ENCODE results near the gene PPM1K.
A peak's percentile ranks its signal among the peaks of the same experiment; 100 is the strongest.
"Not testable (repeated sequence)": the region's sequence is repeated elsewhere in the genome, so short reads cannot be mapped to it uniquely, and the experiment has no call there.

The PPM1K gene

GRCh38 chr4:88284439-88285234 lies at the start of gene PPM1K:
Gene PPM1K, minus strand, starts transcription at chr4:88284561. Its CDS starts 5,978 bp downstream, at chr4:88278583.
- DNase-seq (ENCODE audit: low read depth in 2 of 2): peak; percentile 98

GRCh38 chr4:88333741-88334405 lies 49.5 kb upstream of the PPM1K start:
- no peak for DNase-seq (ENCODE audit: low read depth in 2 of 2)

GRCh38 chr4:88327665-88328064 lies 43.3 kb upstream of the PPM1K start:
- DNase-seq (ENCODE audit: low read depth in 2 of 2): no peak

- DNase-seq (ENCODE audit: low read depth in 2 of 2): no peak
Measured at GRCh38 chr4:88320780-88321373, 36.5 kb upstream of the PPM1K start.

- no peak for DNase-seq (ENCODE audit: low read depth in 2 of 2)
Measured at GRCh38 chr4:88320224-88320779, 35.9 kb upstream of the PPM1K start.

- no peak for DNase-seq (ENCODE audit: low read depth in 2 of 2)
Measured at GRCh38 chr4:88318751-88319350, 34.5 kb upstream of the PPM1K start.

GRCh38 chr4:88315460-88316017 lies 31.2 kb upstream of the PPM1K start:
- DNase-seq (ENCODE audit: low read depth in 2 of 2): no peak

GRCh38 chr4:88313088-88313624 lies 28.8 kb upstream of the PPM1K start:
- DNase-seq (ENCODE audit: low read depth in 2 of 2): not testable (repeated sequence)

GRCh38 chr4:88308587-88308986 lies 24.2 kb upstream of the PPM1K start:
- no peak for DNase-seq (ENCODE audit: low read depth in 2 of 2)

GRCh38 chr4:88297725-88298454 lies 13.5 kb upstream of the PPM1K start:
- no peak for DNase-seq (ENCODE audit: low read depth in 2 of 2)

- no peak for DNase-seq (ENCODE audit: low read depth in 2 of 2)
Measured at GRCh38 chr4:88297212-88297516, 12.8 kb upstream of the PPM1K start.

- no peak for DNase-seq (ENCODE audit: low read depth in 2 of 2)
Measured at GRCh38 chr4:88296413-88297211, 12.3 kb upstream of the PPM1K start.

GRCh38 chr4:88295656-88296055 lies 11.3 kb upstream of the PPM1K start:
- no peak for DNase-seq (ENCODE audit: low read depth in 2 of 2)

- no peak for DNase-seq (ENCODE audit: low read depth in 2 of 2)
Measured at GRCh38 chr4:88291003-88291402, 6.6 kb upstream of the PPM1K start.

GRCh38 chr4:88286897-88287296 lies 2.5 kb upstream of the PPM1K start:
- no peak for DNase-seq (ENCODE audit: low read depth in 2 of 2)

- no peak for DNase-seq (ENCODE audit: low read depth in 2 of 2)
Measured at GRCh38 chr4:88285235-88285653, 883 bp upstream of the PPM1K start.

- DNase-seq (ENCODE audit: low read depth in 2 of 2): peak; percentile 26 to 43
Measured at GRCh38 chr4:88283661-88284438, 511 bp downstream of the PPM1K start.

GRCh38 chr4:88280228-88280795 lies 4.0 kb downstream of the PPM1K start:
- DNase-seq (ENCODE audit: low read depth in 2 of 2): no peak

GRCh38 chr4:88277711-88278225 lies 6.6 kb downstream of the PPM1K start:
- DNase-seq (ENCODE audit: low read depth in 2 of 2): no peak
